ENCODE results near the gene PROX2.

GRCh38 chr14:74843653-74844052, 32.3 kb downstream of the PROX2 start:
- TF ChIP-seq, protein P1, sequence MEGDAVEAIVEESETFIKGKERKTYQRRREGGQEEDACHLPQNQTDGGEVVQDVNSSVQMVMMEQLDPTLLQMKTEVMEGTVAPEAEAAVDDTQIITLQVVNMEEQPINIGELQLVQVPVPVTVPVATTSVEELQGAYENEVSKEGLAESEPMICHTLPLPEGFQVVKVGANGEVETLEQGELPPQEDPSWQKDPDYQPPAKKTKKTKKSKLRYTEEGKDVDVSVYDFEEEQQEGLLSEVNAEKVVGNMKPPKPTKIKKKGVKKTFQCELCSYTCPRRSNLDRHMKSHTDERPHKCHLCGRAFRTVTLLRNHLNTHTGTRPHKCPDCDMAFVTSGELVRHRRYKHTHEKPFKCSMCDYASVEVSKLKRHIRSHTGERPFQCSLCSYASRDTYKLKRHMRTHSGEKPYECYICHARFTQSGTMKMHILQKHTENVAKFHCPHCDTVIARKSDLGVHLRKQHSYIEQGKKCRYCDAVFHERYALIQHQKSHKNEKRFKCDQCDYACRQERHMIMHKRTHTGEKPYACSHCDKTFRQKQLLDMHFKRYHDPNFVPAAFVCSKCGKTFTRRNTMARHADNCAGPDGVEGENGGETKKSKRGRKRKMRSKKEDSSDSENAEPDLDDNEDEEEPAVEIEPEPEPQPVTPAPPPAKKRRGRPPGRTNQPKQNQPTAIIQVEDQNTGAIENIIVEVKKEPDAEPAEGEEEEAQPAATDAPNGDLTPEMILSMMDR (IDR thresholded peaks at IDR 0.05; ENCODE audit: low read depth, low read length), result no peak
- no peak for TF ChIP-seq EZH2phosphoT487 (IDR thresholded peaks at IDR 0.05; ENCODE audit: low read depth)
